GM12874 (cell line): ENCODE results near the gene PIK3CB.

Source experiments
- CTCF ChIP-seq: IDR thresholded peaks from 2 replicates; pipeline ENCODE4 v1.5.1; 2011; ENCODE audit warnings: low read depth, mild to moderate bottlenecking, control low read depth, low read length, moderate library complexity; ENCODE audit not compliant: insufficient read depth

The PIK3CB gene

GRCh38 chr3:138803006-138803653, 31.6 kb downstream of the PIK3CB start:
- TF ChIP-seq CTCF = no peak

- no peak for TF ChIP-seq CTCF
Measured at GRCh38 chr3:138801792-138802191, 32.9 kb downstream of the PIK3CB start.

- no peak for TF ChIP-seq CTCF
Measured at GRCh38 chr3:138800248-138800647, 34.5 kb downstream of the PIK3CB start.

DNA sequence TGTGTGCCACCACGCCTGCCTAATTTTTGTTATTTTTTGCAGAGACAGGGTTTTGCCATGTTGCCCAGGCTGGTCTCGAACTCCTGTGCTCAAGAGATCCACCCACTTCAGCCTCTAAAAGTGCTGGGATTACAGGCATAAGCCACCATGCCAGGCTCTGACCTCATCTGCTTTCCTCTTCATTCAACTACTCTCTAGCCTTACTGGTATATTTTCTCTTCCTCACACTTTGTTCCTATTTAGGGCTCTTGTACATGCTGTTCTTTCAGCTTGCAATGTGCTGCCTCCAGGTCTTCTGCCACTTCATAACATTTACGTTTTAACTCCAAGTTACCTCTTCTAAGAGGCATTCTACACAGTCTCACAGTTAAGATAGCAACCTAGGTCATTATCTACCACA, 34.9 kb downstream of the PIK3CB start:
- no peak for TF ChIP-seq CTCF

DNA sequence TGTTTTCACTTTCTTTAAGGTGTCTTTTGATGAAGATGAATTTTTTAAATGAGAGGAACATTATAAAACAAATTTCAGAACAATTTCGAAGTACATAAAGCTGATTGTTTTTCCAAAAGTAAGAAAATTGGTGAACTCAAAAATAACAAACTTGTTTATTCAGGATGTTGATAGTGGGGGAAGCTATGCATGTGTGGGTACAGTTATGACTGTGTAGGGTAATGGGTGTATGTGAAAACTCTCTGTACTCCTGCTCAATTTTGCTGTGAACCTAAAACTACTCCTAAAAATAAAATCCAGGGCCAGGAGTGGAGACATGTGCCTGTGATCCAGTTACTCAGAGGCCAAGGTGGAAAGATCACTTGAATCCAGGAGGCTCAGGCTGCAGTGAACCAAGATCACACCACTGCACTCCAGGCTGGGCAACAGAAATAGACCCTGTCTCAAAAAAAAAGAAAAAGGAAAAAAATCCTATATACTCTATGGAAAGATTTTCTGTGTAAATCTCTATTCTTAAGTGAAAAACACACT, 37.2 kb downstream of the PIK3CB start:
- no peak for TF ChIP-seq CTCF

DNA sequence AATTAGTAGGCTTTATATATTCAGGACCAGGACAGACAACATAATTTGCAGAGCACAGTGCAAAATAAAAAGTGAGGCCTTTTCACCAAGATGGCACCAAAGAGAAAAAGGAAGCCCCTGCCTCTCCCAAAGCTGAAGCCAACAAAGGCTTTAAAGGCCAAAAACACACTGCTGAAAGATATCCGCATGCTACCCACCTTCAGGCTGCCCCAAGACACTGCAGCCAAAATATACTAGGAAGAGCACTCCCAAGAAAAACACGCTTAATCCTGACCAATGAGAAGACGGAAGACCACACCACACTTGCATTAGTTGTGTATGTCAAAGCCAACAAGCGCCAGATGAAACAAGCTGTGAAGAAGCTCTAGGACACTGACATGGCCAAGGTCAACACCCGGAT, 38.0 kb downstream of the PIK3CB start:
- no peak for TF ChIP-seq CTCF

GRCh38 chr3:138786788-138787271, 47.9 kb downstream of the PIK3CB start:
- TF ChIP-seq CTCF = no peak
